GM12878 (cell line): ENCODE data around the gene TNFAIP8L2. TPM values are rescaled to one million over a fixed set of nuclear protein-coding genes. Genes with fewer than 3 reads are reported as not detected.
A peak's percentile ranks its signal among the peaks of the same experiment; 100 is the strongest.

ENCODE experiments used
- BCL3 ChIP-seq: IDR thresholded peaks from 2 replicates; pipeline ENCODE4 v1.6.1; 2011; ENCODE audit warnings: borderline replicate concordance, low read depth, mild to moderate bottlenecking, moderate library complexity, low read length; ENCODE audit not compliant: insufficient read depth, poor library complexity, severe bottlenecking
- BRCA1 ChIP-seq: IDR thresholded peaks from 2 replicates; pipeline ENCODE4 v1.6.1; 2011; ENCODE audit warnings: low read depth, low read length, improper control_type of control experiment
- CBX3 ChIP-seq: fragments of 200-600 bp; sonication (generic); IDR thresholded peaks from 2 replicates; pipeline ENCODE4 v1.6.1; 2016; ENCODE audit warnings: low read depth, borderline replicate concordance
- E4F1 ChIP-seq: fragments of 450-650 bp; IDR thresholded peaks from 2 replicates; pipeline ENCODE4 v1.6.1; 2018; ENCODE audit warnings: borderline replicate concordance, mild to moderate bottlenecking; ENCODE audit not compliant: partially characterized antibody
- ETV6 ChIP-seq, 2 experiments: fragments of 450-650 bp in 1 of 2; IDR thresholded peaks in 1 of 2; conservative IDR thresholded peaks in 1 of 2; 2 replicates each; pipeline ENCODE4 v1.6.1; 2014; ENCODE audit warnings: antibody characterized with exemption in 1 of 2, borderline replicate concordance in 1 of 2, low read depth in 1 of 2, mild to moderate bottlenecking in 1 of 2, moderate library complexity in 1 of 2
- FOS ChIP-seq: IDR thresholded peaks from 3 replicates; pipeline ENCODE4 v1.6.1; 2011; ENCODE audit warnings: borderline replicate concordance; ENCODE audit not compliant: insufficient read length; ENCODE audit errors: extremely low read depth
- JUND ChIP-seq: IDR thresholded peaks from 2 replicates; pipeline ENCODE4 v1.6.1; 2012; ENCODE audit warnings: low read depth, mild to moderate bottlenecking, low read length, improper control_type of control experiment, moderate library complexity
- KAT2A ChIP-seq: conservative IDR thresholded peaks from 2 replicates; pipeline ENCODE4 v1.6.1; 2011; ENCODE audit warnings: low read depth, low read length; ENCODE audit not compliant: control insufficient read depth
- KDM1A ChIP-seq: fragments of 200-600 bp; sonication (generic); IDR thresholded peaks from 2 replicates; pipeline ENCODE4 v1.6.1; 2016; ENCODE audit warnings: borderline replicate concordance
- LARP7 ChIP-seq: fragments of 450-650 bp; IDR thresholded peaks from 2 replicates; pipeline ENCODE4 v1.6.1; 2017; ENCODE audit warnings: mild to moderate bottlenecking
- MEF2B ChIP-seq: fragments of 450-650 bp; IDR thresholded peaks from 2 replicates; pipeline ENCODE4 v1.6.1; 2018; ENCODE audit warnings: mild to moderate bottlenecking, moderate library complexity; ENCODE audit not compliant: partially characterized antibody, poor library complexity, severe bottlenecking
- MLLT1 ChIP-seq: fragments of 450-650 bp; IDR thresholded peaks from 2 replicates; pipeline ENCODE4 v1.6.1; 2016; ENCODE audit warnings: mild to moderate bottlenecking
- NBN ChIP-seq: fragments of 450-650 bp; IDR thresholded peaks from 2 replicates; pipeline ENCODE4 v1.6.1; 2016
- NR2C1 ChIP-seq: fragments of 450-650 bp; IDR thresholded peaks from 2 replicates; pipeline ENCODE4 v1.6.1; 2017; ENCODE audit warnings: antibody characterized with exemption, mild to moderate bottlenecking, moderate library complexity
- PAX8 ChIP-seq: fragments of 450-650 bp; IDR thresholded peaks from 2 replicates; pipeline ENCODE4 v1.6.1; 2017; ENCODE audit warnings: mild to moderate bottlenecking, moderate library complexity
- SMAD5 ChIP-seq: IDR thresholded peaks from 2 replicates; pipeline ENCODE4 v1.6.1; 2016; ENCODE audit warnings: antibody characterized with exemption, low read depth
- polyA plus RNA-seq, 11 experiments: library from polyadenylated mRNA; depleted of rRNA in 4 of 11; unstranded in 6 of 11; stranded (reverse) in 5 of 11; fragments of >200 nt; fragmentation: Nextera tagmentation in 4 of 11; fragmentation: Illumina TruSeq in 1 of 11; extraction: Ambion mirVana in 4 of 11; extraction: Trizol in 1 of 11; gene quantifications; 1 replicate in 1 of 11; 2 replicates in 10 of 11; pipeline versions ENCODE4 v1.2.1 to v1.2.3, GENCODE V29; 2011 to 2016; ENCODE audit warnings: inconsistent platforms in 2 of 11, missing spikeins in 2 of 11, low read depth in 1 of 11
- total RNA-seq, 4 experiments: library from RNA; depleted of rRNA in 3 of 4; stranded (reverse); fragments of >200 nt in 3 of 4; fragmentation: Illumina TruSeq in 1 of 4; extraction: Trizol in 1 of 4; gene quantifications; 2 replicates each; pipeline versions ENCODE4 v1.2.1 to v1.2.3, GENCODE V29; 2013 to 2021
- TF ChIP-seq, protein P1 (sequence below): fragments of 450-650 bp; IDR thresholded peaks from 2 replicates; pipeline ENCODE4 v1.6.1; 2017; ENCODE audit warnings: mild to moderate bottlenecking
- TF ChIP-seq, protein P2 (sequence below): fragments of 450-650 bp; IDR thresholded peaks from 2 replicates; pipeline ENCODE4 v1.6.1; 2018; ENCODE audit warnings: mild to moderate bottlenecking, low read depth, moderate library complexity; ENCODE audit not compliant: partially characterized antibody
- TF ChIP-seq, protein P3 (sequence below): fragments of 450-650 bp; IDR thresholded peaks from 2 replicates; pipeline ENCODE4 v1.6.1; 2014; ENCODE audit warnings: mild to moderate bottlenecking

Gene TNFAIP8L2
- total and polyA plus RNA-seq, 10 of the 15 experiments (the other 5 are each of a cell fraction or from before 2014, with no cell fraction given) = 5.4 to 26.3 (median 14.2) TPM

- TF ChIP-seq, protein P1, sequence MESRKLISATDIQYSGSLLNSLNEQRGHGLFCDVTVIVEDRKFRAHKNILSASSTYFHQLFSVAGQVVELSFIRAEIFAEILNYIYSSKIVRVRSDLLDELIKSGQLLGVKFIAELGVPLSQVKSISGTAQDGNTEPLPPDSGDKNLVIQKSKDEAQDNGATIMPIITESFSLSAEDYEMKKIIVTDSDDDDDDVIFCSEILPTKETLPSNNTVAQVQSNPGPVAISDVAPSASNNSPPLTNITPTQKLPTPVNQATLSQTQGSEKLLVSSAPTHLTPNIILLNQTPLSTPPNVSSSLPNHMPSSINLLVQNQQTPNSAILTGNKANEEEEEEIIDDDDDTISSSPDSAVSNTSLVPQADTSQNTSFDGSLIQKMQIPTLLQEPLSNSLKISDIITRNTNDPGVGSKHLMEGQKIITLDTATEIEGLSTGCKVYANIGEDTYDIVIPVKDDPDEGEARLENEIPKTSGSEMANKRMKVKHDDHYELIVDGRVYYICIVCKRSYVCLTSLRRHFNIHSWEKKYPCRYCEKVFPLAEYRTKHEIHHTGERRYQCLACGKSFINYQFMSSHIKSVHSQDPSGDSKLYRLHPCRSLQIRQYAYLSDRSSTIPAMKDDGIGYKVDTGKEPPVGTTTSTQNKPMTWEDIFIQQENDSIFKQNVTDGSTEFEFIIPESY = no peak
- TF ChIP-seq KAT2A = no peak
- TF ChIP-seq, protein P2, sequence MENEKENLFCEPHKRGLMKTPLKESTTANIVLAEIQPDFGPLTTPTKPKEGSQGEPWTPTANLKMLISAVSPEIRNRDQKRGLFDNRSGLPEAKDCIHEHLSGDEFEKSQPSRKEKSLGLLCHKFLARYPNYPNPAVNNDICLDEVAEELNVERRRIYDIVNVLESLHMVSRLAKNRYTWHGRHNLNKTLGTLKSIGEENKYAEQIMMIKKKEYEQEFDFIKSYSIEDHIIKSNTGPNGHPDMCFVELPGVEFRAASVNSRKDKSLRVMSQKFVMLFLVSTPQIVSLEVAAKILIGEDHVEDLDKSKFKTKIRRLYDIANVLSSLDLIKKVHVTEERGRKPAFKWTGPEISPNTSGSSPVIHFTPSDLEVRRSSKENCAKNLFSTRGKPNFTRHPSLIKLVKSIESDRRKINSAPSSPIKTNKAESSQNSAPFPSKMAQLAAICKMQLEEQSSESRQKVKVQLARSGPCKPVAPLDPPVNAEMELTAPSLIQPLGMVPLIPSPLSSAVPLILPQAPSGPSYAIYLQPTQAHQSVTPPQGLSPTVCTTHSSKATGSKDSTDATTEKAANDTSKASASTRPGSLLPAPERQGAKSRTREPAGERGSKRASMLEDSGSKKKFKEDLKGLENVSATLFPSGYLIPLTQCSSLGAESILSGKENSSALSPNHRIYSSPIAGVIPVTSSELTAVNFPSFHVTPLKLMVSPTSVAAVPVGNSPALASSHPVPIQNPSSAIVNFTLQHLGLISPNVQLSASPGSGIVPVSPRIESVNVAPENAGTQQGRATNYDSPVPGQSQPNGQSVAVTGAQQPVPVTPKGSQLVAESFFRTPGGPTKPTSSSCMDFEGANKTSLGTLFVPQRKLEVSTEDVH = no peak
- no peak for TF ChIP-seq JUND
- no peak for TF ChIP-seq MEF2B
- no peak for TF ChIP-seq BRCA1
- TF ChIP-seq E4F1 = no peak
- no peak for TF ChIP-seq FOS
- TF ChIP-seq PAX8 = no peak
- no peak for TF ChIP-seq MLLT1
- no peak for TF ChIP-seq ETV6 (conservative IDR thresholded peaks at IDR 0.05 in 1 of 2, IDR thresholded peaks at IDR 0.05 in 1 of 2; ENCODE audit: borderline replicate concordance in 1 of 2, low read depth in 1 of 2)
- TF ChIP-seq KDM1A = no peak
- no peak for TF ChIP-seq CBX3
- TF ChIP-seq, protein P3, sequence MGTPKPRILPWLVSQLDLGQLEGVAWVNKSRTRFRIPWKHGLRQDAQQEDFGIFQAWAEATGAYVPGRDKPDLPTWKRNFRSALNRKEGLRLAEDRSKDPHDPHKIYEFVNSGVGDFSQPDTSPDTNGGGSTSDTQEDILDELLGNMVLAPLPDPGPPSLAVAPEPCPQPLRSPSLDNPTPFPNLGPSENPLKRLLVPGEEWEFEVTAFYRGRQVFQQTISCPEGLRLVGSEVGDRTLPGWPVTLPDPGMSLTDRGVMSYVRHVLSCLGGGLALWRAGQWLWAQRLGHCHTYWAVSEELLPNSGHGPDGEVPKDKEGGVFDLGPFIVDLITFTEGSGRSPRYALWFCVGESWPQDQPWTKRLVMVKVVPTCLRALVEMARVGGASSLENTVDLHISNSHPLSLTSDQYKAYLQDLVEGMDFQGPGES = no peak
- no peak for TF ChIP-seq BCL3
- TF ChIP-seq LARP7 = no peak
- no peak for TF ChIP-seq SMAD5
- TF ChIP-seq NBN = 0 out of 2 replicates have a peak, but pooled peaks have one; percentile 37
- TF ChIP-seq NR2C1 = no peak
Measured at GRCh38 chr1:151196292-151196800, 39.9 kb downstream of the TNFAIP8L2 start (continued).
